Neural cell (in vitro differentiated cells): ENCODE measurements around the gene DPYD. TPM values are rescaled to one million over a fixed set of nuclear protein-coding genes. Genes with fewer than 3 reads are reported as not detected.

Experiments used
- H2AFZ ChIP-seq: fragments of 200-600, 300-800 bp; sonication (generic), shearing (Covaris generic); 2 replicates; pipeline ENCODE4 v1.6.0; 2014; ENCODE audit warnings: low read depth, mild to moderate bottlenecking, antibody characterized with exemption, low read length, moderate library complexity
- H3F3A ChIP-seq: fragments of 200-600 bp; shearing (Covaris generic); 2 replicates; pipeline ENCODE4 v1.6.1; 2016; ENCODE audit warnings: mild to moderate bottlenecking, moderate library complexity, mixed read lengths, antibody characterized with exemption, low read length; ENCODE audit not compliant: insufficient read depth, poor library complexity, severe bottlenecking
- H3K27ac ChIP-seq: fragments of 200-600, 300-800 bp; sonication (generic), shearing (Covaris generic); 2 replicates; pipeline ENCODE4 v1.5.1; 2014; ENCODE audit warnings: mild to moderate bottlenecking, low read length, moderate library complexity
- H3K27me3 ChIP-seq: fragments of 300-800, 200-600 bp; sonication (generic), shearing (Covaris generic); 2 replicates; pipeline ENCODE4 v1.6.0; 2014; ENCODE audit warnings: mild to moderate bottlenecking, low read depth, low read length, moderate library complexity; ENCODE audit not compliant: insufficient read depth
- H3K36me3 ChIP-seq: fragments of 300-800, 200-600 bp; sonication (generic), shearing (Covaris generic); 2 replicates; pipeline ENCODE4 v1.5.1; 2014; ENCODE audit warnings: mild to moderate bottlenecking, antibody characterized with exemption, low read length, moderate library complexity; ENCODE audit not compliant: insufficient read depth
- H3K4me2 ChIP-seq: fragments of 300-800, 200-600 bp; sonication (generic), shearing (Covaris generic); 2 replicates; pipeline ENCODE4 v1.6.0; 2014; ENCODE audit warnings: mild to moderate bottlenecking, low read length
- H3K4me3 ChIP-seq: fragments of 300-800, 200-600 bp; sonication (generic), shearing (Covaris generic); 2 replicates; pipeline ENCODE4 v1.5.1; 2014; ENCODE audit warnings: mild to moderate bottlenecking, low read length, moderate library complexity
- H3K79me2 ChIP-seq: fragments of 200-600 bp; shearing (Covaris generic); replicated peaks from 2 replicates; pipeline ENCODE4 v1.6.0; 2014; ENCODE audit warnings: mild to moderate bottlenecking, low read length, moderate library complexity; ENCODE audit not compliant: insufficient read depth
- H3K9ac ChIP-seq: fragments of 300-800, 200-600 bp; sonication (generic), shearing (Covaris generic); 2 replicates; pipeline ENCODE4 v1.6.1; 2016; ENCODE audit warnings: mild to moderate bottlenecking, low read length, mixed read lengths
- H3K9me2 ChIP-seq: fragments of 200-600 bp; shearing (Covaris generic); 2 replicates; pipeline ENCODE4 v1.6.1; 2016; ENCODE audit warnings: mild to moderate bottlenecking, low read length, mixed read lengths; ENCODE audit not compliant: insufficient read depth
- H3K9me3 ChIP-seq: fragments of 200-600, 300-800 bp; sonication (generic), shearing (Covaris generic); 2 replicates; pipeline ENCODE4 v1.6.1; 2016; ENCODE audit warnings: mild to moderate bottlenecking, mixed run types, low read length, moderate library complexity, mixed read lengths
- H4K20me1 ChIP-seq: fragments of 200-600 bp; shearing (Covaris generic); 2 replicates; pipeline ENCODE4 v1.6.1; 2016; ENCODE audit warnings: mild to moderate bottlenecking, mixed run types; ENCODE audit not compliant: insufficient read depth
- EP300 ChIP-seq: fragments of 450-650 bp; conservative IDR thresholded peaks from 2 replicates; pipeline ENCODE4 v1.6.1; 2014; ENCODE audit warnings: antibody characterized with exemption, mild to moderate bottlenecking, moderate library complexity; ENCODE audit not compliant: poor library complexity, severe bottlenecking
- EZH2 ChIP-seq: fragments of 200-600, 300-800 bp; shearing (Covaris generic), sonication (generic); IDR thresholded peaks from 2 replicates; pipeline ENCODE4 v1.6.1; 2014; ENCODE audit warnings: antibody characterized with exemption, low read length, borderline replicate concordance, mild to moderate bottlenecking; ENCODE audit not compliant: insufficient read depth, poor library complexity, severe bottlenecking
- MXI1 ChIP-seq: fragments of 450-650 bp; conservative IDR thresholded peaks from 2 replicates; pipeline ENCODE4 v1.6.1; 2014; ENCODE audit warnings: antibody characterized with exemption, mild to moderate bottlenecking; ENCODE audit not compliant: poor library complexity, severe bottlenecking
- POLR2AphosphoS5 ChIP-seq: IDR thresholded peaks from 2 replicates; pipeline ENCODE4 v1.6.1; 2012
- RAD21 ChIP-seq: fragments of 450-650 bp; conservative IDR thresholded peaks from 2 replicates; pipeline ENCODE4 v1.6.1; 2014; ENCODE audit warnings: antibody characterized with exemption, mild to moderate bottlenecking, moderate library complexity
- SMC3 ChIP-seq: fragments of 450-650 bp; conservative IDR thresholded peaks from 2 replicates; pipeline ENCODE4 v1.6.1; 2014; ENCODE audit warnings: antibody characterized with exemption, mild to moderate bottlenecking, moderate library complexity; ENCODE audit not compliant: poor library complexity
- TAF1 ChIP-seq: IDR thresholded peaks from 2 replicates; pipeline ENCODE4 v1.6.1; 2012; ENCODE audit warnings: low read depth
- polyA plus RNA-seq: library from polyadenylated mRNA; depleted of rRNA; stranded (reverse); fragments of >200 nt; gene quantifications from 2 replicates; pipeline ENCODE4 v1.2.3, GENCODE V29; 2014
- TF ChIP-seq, protein P1 (sequence below): IDR thresholded peaks from 2 replicates; pipeline ENCODE4 v1.6.1; 2012; ENCODE audit warnings: borderline replicate concordance
- TF ChIP-seq, protein P2 (sequence below): fragments of 450-650 bp; IDR thresholded peaks from 2 replicates; pipeline ENCODE4 v1.5.1; 2014; ENCODE audit warnings: antibody characterized with exemption, mild to moderate bottlenecking, moderate library complexity; ENCODE audit not compliant: poor library complexity, severe bottlenecking

The DPYD gene
- polyA plus RNA-seq, 1 donor from 2014 or later = 6.7 TPM

DNA sequence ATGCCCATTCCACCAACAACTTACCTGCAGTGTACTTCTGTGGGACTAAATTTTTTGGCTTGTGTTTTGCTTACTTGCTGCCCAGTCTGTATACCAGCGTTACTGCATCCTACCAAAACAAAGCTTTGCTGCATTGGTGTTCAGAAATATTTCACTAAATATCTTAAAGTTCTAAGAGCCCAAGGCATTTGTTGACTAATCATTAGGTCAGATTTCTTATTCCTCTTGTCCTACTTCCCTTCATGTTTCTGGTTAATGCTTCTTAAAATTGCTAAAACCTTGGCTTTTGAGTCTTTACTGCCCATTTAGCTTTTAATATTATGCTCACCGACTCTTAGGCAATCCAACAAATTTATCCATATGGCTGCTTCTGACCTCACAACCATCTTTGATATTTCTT, 161.8 kb downstream of the DPYD start:
- Histone ChIP-seq H3K79me2 (no peaks in the 10 kb centered on the region), H3K9me2 (no peaks in the 10 kb centered on the region), H3K36me3 (peaks cover 4% of the 10 kb centered on the region), H3K9ac (no peak overlapping the region), H4K20me1 (no peaks in the 10 kb centered on the region), H3K9me3 (peaks cover 8% of the 10 kb centered on the region), H3K27ac (no peak overlapping the region), H3K4me2 (no peak overlapping the region), H3K4me3 (no peak overlapping the region), H2AFZ (no peak overlapping the region), H3K27me3 (no peaks in the 10 kb centered on the region), H3F3A (no peaks in the 10 kb centered on the region)
- TF ChIP-seq, protein P1, sequence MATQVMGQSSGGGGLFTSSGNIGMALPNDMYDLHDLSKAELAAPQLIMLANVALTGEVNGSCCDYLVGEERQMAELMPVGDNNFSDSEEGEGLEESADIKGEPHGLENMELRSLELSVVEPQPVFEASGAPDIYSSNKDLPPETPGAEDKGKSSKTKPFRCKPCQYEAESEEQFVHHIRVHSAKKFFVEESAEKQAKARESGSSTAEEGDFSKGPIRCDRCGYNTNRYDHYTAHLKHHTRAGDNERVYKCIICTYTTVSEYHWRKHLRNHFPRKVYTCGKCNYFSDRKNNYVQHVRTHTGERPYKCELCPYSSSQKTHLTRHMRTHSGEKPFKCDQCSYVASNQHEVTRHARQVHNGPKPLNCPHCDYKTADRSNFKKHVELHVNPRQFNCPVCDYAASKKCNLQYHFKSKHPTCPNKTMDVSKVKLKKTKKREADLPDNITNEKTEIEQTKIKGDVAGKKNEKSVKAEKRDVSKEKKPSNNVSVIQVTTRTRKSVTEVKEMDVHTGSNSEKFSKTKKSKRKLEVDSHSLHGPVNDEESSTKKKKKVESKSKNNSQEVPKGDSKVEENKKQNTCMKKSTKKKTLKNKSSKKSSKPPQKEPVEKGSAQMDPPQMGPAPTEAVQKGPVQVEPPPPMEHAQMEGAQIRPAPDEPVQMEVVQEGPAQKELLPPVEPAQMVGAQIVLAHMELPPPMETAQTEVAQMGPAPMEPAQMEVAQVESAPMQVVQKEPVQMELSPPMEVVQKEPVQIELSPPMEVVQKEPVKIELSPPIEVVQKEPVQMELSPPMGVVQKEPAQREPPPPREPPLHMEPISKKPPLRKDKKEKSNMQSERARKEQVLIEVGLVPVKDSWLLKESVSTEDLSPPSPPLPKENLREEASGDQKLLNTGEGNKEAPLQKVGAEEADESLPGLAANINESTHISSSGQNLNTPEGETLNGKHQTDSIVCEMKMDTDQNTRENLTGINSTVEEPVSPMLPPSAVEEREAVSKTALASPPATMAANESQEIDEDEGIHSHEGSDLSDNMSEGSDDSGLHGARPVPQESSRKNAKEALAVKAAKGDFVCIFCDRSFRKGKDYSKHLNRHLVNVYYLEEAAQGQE = no peak
- no peak for TF ChIP-seq POLR2AphosphoS5
- no peak for TF ChIP-seq SMC3
- TF ChIP-seq EP300 = no peak
- no peak for TF ChIP-seq EZH2
- TF ChIP-seq, protein P2, sequence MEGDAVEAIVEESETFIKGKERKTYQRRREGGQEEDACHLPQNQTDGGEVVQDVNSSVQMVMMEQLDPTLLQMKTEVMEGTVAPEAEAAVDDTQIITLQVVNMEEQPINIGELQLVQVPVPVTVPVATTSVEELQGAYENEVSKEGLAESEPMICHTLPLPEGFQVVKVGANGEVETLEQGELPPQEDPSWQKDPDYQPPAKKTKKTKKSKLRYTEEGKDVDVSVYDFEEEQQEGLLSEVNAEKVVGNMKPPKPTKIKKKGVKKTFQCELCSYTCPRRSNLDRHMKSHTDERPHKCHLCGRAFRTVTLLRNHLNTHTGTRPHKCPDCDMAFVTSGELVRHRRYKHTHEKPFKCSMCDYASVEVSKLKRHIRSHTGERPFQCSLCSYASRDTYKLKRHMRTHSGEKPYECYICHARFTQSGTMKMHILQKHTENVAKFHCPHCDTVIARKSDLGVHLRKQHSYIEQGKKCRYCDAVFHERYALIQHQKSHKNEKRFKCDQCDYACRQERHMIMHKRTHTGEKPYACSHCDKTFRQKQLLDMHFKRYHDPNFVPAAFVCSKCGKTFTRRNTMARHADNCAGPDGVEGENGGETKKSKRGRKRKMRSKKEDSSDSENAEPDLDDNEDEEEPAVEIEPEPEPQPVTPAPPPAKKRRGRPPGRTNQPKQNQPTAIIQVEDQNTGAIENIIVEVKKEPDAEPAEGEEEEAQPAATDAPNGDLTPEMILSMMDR = no peak
- TF ChIP-seq RAD21 = no peak
- no peak for TF ChIP-seq MXI1
- no peak for TF ChIP-seq TAF1

DNA sequence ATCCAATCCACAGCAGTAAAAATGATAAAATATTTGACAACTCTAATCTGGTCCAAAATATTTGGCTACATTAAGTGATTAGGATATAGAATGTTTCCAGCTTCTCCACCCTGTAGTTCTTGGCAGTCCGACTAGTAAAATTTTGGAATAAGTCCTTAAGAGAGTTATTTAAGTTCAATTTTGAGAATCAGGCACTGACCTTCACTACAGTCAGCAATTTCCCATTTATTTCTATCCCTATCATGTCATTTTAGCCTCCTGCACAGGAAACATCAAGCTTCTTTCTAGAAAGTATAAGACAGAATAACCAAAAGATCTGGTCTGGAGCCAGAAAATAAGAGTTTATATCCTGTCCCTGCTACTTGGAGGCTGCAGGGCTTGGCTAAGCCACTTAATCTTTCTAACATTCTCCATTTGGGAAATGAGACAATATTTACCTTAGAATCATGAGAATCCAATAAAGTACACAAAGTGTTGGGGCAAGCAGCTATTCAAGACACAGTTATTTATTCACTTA, 162.2 kb downstream of the DPYD start:
- H3K9ac ChIP-seq = no peak overlapping the region
- no peak overlapping the region for H2AFZ ChIP-seq
- H3F3A ChIP-seq = no peaks in the 10 kb centered on the region
- TF ChIP-seq SMC3 (no peak), MXI1 (no peak), POLR2AphosphoS5 (no peak), RAD21 (no peak), TAF1 (no peak), EP300 (no peak)
- TF ChIP-seq, protein P2 = no peak
- peaks cover 4% of the 10 kb centered on the region for H3K36me3 ChIP-seq
- no peaks in the 10 kb centered on the region for H3K9me2 ChIP-seq
- H3K4me2 ChIP-seq = no peak overlapping the region
- no peak overlapping the region for H3K4me3 ChIP-seq
- peaks cover 8% of the 10 kb centered on the region for H3K9me3 ChIP-seq
- no peaks in the 10 kb centered on the region for H4K20me1 ChIP-seq
- H3K27ac ChIP-seq = no peak overlapping the region
- H3K27me3 ChIP-seq = no peaks in the 10 kb centered on the region
- no peaks in the 10 kb centered on the region for H3K79me2 ChIP-seq
